GM12878 (cell line): ENCODE results near the gene CALHM2. TPM values are rescaled to one million over a fixed set of nuclear protein-coding genes. Genes with fewer than 3 reads are reported as not detected.
A peak's percentile ranks its signal among the peaks of the same experiment; 100 is the strongest.

Experiments
- BRCA1 ChIP-seq: IDR thresholded peaks from 2 replicates; pipeline ENCODE4 v1.6.1; 2011; ENCODE audit warnings: low read depth, low read length, improper control_type of control experiment
- CEBPB ChIP-seq, 2 experiments: fragments of 150-350 bp in 1 of 2; IDR thresholded peaks; 2 replicates each; pipeline ENCODE4 v1.6.1; 2012 to 2014; ENCODE audit warnings: low read depth in 2 of 2, low read length in 2 of 2, borderline replicate concordance in 1 of 2, inconsistent platforms in 1 of 2
- CREB1 ChIP-seq: IDR thresholded peaks from 2 replicates; pipeline ENCODE4 v1.6.1; 2012; ENCODE audit warnings: low read depth, mild to moderate bottlenecking, inconsistent platforms
- EED ChIP-seq: sonication (generic); IDR thresholded peaks from 2 replicates; pipeline ENCODE4 v1.6.1; 2016; ENCODE audit warnings: antibody characterized with exemption, low read depth
- EP300 ChIP-seq, 2 experiments: fragments of 150-350 bp in 1 of 2; IDR thresholded peaks; 2 replicates each; pipeline ENCODE4 v1.6.1; 2011 to 2012; ENCODE audit warnings: low read depth in 2 of 2, low read length in 2 of 2, borderline replicate concordance in 1 of 2, improper control_type of control experiment in 1 of 2, inconsistent platforms in 1 of 2; ENCODE audit not compliant: control insufficient read depth in 1 of 2
- EZH2 ChIP-seq: IDR thresholded peaks from 2 replicates; pipeline ENCODE4 v1.6.1; 2012; ENCODE audit warnings: low read depth, mild to moderate bottlenecking, control low read depth, inconsistent platforms, low read length, borderline replicate concordance; ENCODE audit not compliant: control insufficient read depth
- FOXM1 ChIP-seq: IDR thresholded peaks from 2 replicates; pipeline ENCODE4 v1.6.1; 2012; ENCODE audit warnings: low read depth, mild to moderate bottlenecking, inconsistent platforms, low read length, moderate library complexity
- NR2F1 ChIP-seq: fragments of 450-650 bp; conservative IDR thresholded peaks from 2 replicates; pipeline ENCODE4 v1.6.1; 2017; ENCODE audit warnings: mild to moderate bottlenecking
- PML ChIP-seq: IDR thresholded peaks from 2 replicates; pipeline ENCODE4 v1.6.1; 2012; ENCODE audit warnings: low read length, inconsistent platforms
- RELA ChIP-seq: fragments of 450-650 bp; IDR thresholded peaks from 2 replicates; pipeline ENCODE4 v1.8.0; 2014; ENCODE audit warnings: borderline replicate concordance; ENCODE audit not compliant: partially characterized antibody
- RFX5 ChIP-seq: IDR thresholded peaks from 2 replicates; pipeline ENCODE4 v1.6.1; 2011; ENCODE audit warnings: low read depth, low read length, improper control_type of control experiment
- STAT1 ChIP-seq: fragments of 450-650 bp; conservative IDR thresholded peaks from 2 replicates; pipeline ENCODE4 v1.6.1; 2014; ENCODE audit warnings: antibody characterized with exemption, mild to moderate bottlenecking
- STAT3 ChIP-seq: IDR thresholded peaks from 2 replicates; pipeline ENCODE4 v1.6.1; 2011; ENCODE audit warnings: low read depth, low read length, improper control_type of control experiment
- TCF7 ChIP-seq: IDR thresholded peaks from 2 replicates; pipeline ENCODE4 v1.6.1; 2014; ENCODE audit warnings: antibody characterized with exemption, borderline replicate concordance
- ZZZ3 ChIP-seq: IDR thresholded peaks from 2 replicates; pipeline ENCODE4 v1.6.1; 2011; ENCODE audit warnings: low read depth; ENCODE audit not compliant: control insufficient read depth, insufficient read length
- polyA plus RNA-seq, 11 experiments: library from polyadenylated mRNA; depleted of rRNA in 4 of 11; unstranded in 6 of 11; stranded (reverse) in 5 of 11; fragments of >200 nt; fragmentation: Nextera tagmentation in 4 of 11; fragmentation: Illumina TruSeq in 1 of 11; extraction: Ambion mirVana in 4 of 11; extraction: Trizol in 1 of 11; gene quantifications; 1 replicate in 1 of 11; 2 replicates in 10 of 11; pipeline versions ENCODE4 v1.2.1 to v1.2.3, GENCODE V29; 2011 to 2016; ENCODE audit warnings: inconsistent platforms in 2 of 11, missing spikeins in 2 of 11, low read depth in 1 of 11
- total RNA-seq, 4 experiments: library from RNA; depleted of rRNA in 3 of 4; stranded (reverse); fragments of >200 nt in 3 of 4; fragmentation: Illumina TruSeq in 1 of 4; extraction: Trizol in 1 of 4; gene quantifications; 2 replicates each; pipeline versions ENCODE4 v1.2.1 to v1.2.3, GENCODE V29; 2013 to 2021
- TF ChIP-seq, protein P1 (sequence below): fragments of 150-350 bp; IDR thresholded peaks from 2 replicates; pipeline ENCODE4 v1.6.1; 2014; ENCODE audit warnings: mild to moderate bottlenecking, low read depth, low read length
- TF ChIP-seq, protein P2 (sequence below): fragments of 450-650 bp; formaldehyde crosslinking; IDR thresholded peaks from 2 replicates; pipeline ENCODE4 v1.4.0; 2022; ENCODE audit warnings: mild to moderate bottlenecking, moderate library complexity
- TF ChIP-seq, protein P3 (sequence below): fragments of 450-650 bp; IDR thresholded peaks from 2 replicates; pipeline ENCODE4 v1.6.1; 2017; ENCODE audit warnings: mild to moderate bottlenecking, low read depth, inconsistent platforms; ENCODE audit not compliant: poor library complexity, severe bottlenecking
- TF ChIP-seq, protein P4 (sequence below): IDR thresholded peaks from 2 replicates; pipeline ENCODE4 v1.6.1; 2012; ENCODE audit warnings: low read depth, low read length, improper control_type of control experiment
- TF ChIP-seq, protein P5 (sequence below): IDR thresholded peaks from 2 replicates; pipeline ENCODE4 v1.6.1; 2011; ENCODE audit warnings: low read depth, low read length, improper control_type of control experiment, borderline replicate concordance

The CALHM2 gene
- total and polyA plus RNA-seq, 10 of the 15 experiments (the other 5 are each of a cell fraction or from before 2014, with no cell fraction given): 0.60 to 23.7 (median 9.3) TPM

DNA sequence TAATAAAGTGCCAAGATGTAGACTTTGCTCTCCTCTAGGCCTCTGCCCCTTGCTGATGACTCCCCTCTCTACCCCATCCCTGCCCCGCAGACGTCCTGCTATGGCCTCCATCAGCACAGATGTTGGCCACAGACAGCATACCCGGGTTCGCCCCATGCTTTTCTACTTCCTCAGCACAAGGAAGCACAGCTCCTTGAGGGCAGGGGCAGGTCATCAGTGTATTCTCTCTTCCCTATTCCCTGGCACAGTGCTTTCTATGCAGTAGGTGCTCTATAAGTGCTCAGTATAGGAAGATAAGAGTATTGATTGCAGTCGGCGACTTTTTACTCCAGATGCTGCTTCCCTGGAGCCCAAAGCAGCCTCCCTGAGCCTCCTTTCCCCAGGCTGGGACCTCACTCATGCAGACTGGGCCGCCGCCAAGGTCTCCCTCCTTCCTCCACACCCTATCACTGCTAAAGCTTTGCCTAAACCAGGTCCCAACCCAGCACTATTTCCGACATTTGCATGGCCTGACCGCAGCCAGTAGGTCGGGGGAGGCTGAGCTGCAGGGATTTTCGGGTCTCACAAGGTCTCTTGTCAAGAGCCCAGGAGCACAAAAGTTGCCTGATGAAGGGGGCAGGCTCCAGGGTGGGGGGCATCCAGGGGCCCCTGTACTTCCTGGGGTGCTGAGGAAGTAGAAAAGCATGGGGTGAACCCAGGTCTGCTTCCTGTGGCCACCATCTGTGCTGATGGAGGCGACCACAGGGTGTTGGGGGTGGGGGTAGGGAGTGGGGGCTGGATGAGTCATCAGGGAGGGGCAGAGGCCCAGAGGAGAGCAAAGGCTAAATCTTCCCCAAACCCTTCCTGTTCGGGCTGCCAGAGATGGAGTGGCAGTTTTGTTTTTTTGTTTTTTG lies 18.8 kb upstream of the CALHM2 start (continued):
- TF ChIP-seq, protein P1, sequence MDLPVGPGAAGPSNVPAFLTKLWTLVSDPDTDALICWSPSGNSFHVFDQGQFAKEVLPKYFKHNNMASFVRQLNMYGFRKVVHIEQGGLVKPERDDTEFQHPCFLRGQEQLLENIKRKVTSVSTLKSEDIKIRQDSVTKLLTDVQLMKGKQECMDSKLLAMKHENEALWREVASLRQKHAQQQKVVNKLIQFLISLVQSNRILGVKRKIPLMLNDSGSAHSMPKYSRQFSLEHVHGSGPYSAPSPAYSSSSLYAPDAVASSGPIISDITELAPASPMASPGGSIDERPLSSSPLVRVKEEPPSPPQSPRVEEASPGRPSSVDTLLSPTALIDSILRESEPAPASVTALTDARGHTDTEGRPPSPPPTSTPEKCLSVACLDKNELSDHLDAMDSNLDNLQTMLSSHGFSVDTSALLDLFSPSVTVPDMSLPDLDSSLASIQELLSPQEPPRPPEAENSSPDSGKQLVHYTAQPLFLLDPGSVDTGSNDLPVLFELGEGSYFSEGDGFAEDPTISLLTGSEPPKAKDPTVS: no peak
- no peak for TF ChIP-seq BRCA1
- TF ChIP-seq FOXM1: peak; percentile 85; the same call in 1 of the 2 replicates
- TF ChIP-seq, protein P2, sequence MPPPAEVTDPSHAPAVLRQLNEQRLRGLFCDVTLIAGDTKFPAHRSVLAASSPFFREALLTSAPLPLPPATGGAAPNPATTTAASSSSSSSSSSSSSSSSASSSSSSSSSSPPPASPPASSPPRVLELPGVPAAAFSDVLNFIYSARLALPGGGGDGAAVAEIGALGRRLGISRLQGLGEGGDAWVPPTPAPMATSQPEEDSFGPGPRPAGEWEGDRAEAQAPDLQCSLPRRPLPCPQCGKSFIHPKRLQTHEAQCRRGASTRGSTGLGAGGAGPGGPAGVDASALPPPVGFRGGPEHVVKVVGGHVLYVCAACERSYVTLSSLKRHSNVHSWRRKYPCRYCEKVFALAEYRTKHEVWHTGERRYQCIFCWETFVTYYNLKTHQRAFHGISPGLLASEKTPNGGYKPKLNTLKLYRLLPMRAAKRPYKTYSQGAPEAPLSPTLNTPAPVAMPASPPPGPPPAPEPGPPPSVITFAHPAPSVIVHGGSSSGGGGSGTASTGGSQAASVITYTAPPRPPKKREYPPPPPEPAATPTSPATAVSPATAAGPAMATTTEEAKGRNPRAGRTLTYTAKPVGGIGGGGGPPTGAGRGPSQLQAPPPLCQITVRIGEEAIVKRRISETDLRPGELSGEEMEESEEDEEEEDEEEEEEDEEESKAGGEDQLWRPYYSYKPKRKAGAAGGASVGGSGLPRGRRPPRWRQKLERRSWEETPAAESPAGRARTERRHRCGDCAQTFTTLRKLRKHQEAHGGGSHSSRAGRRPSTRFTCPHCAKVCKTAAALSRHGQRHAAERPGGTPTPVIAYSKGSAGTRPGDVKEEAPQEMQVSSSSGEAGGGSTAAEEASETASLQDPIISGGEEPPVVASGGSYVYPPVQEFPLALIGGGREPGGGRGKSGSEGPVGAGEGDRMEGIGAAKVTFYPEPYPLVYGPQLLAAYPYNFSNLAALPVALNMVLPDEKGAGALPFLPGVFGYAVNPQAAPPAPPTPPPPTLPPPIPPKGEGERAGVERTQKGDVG (CRISPR knock-in tag): no peak
- TF ChIP-seq STAT1: no peak
- no peak for TF ChIP-seq RELA
- TF ChIP-seq EZH2: no peak
- no peak for TF ChIP-seq TCF7
- TF ChIP-seq PML: peak; percentile 77
- TF ChIP-seq, protein P3, sequence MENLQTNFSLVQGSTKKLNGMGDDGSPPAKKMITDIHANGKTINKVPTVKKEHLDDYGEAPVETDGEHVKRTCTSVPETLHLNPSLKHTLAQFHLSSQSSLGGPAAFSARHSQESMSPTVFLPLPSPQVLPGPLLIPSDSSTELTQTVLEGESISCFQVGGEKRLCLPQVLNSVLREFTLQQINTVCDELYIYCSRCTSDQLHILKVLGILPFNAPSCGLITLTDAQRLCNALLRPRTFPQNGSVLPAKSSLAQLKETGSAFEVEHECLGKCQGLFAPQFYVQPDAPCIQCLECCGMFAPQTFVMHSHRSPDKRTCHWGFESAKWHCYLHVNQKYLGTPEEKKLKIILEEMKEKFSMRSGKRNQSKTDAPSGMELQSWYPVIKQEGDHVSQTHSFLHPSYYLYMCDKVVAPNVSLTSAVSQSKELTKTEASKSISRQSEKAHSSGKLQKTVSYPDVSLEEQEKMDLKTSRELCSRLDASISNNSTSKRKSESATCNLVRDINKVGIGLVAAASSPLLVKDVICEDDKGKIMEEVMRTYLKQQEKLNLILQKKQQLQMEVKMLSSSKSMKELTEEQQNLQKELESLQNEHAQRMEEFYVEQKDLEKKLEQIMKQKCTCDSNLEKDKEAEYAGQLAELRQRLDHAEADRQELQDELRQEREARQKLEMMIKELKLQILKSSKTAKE: peak; percentile 67
- peak in 1 of 2 experiments; percentile 50; a peak in 1 of 4 replicates for TF ChIP-seq EP300 (IDR thresholded peaks at IDR 0.05; ENCODE audit: borderline replicate concordance in 1 of 2, control insufficient read depth in 1 of 2, low read depth in 2 of 2, low read length in 2 of 2)
- peak; percentile 80 for TF ChIP-seq NR2F1
- peak; percentile 89 for TF ChIP-seq EED
- no peak for TF ChIP-seq RFX5
- no peak for TF ChIP-seq STAT3
- TF ChIP-seq, protein P4, sequence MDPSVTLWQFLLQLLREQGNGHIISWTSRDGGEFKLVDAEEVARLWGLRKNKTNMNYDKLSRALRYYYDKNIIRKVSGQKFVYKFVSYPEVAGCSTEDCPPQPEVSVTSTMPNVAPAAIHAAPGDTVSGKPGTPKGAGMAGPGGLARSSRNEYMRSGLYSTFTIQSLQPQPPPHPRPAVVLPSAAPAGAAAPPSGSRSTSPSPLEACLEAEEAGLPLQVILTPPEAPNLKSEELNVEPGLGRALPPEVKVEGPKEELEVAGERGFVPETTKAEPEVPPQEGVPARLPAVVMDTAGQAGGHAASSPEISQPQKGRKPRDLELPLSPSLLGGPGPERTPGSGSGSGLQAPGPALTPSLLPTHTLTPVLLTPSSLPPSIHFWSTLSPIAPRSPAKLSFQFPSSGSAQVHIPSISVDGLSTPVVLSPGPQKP: no peak; the same call in 1 of the 2 replicates
- TF ChIP-seq, protein P5, sequence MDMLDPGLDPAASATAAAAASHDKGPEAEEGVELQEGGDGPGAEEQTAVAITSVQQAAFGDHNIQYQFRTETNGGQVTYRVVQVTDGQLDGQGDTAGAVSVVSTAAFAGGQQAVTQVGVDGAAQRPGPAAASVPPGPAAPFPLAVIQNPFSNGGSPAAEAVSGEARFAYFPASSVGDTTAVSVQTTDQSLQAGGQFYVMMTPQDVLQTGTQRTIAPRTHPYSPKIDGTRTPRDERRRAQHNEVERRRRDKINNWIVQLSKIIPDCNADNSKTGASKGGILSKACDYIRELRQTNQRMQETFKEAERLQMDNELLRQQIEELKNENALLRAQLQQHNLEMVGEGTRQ: no peak
- TF ChIP-seq CEBPB (IDR thresholded peaks at IDR 0.05; ENCODE audit: borderline replicate concordance in 1 of 2, low read depth in 2 of 2, low read length in 2 of 2): no peak
- no peak for TF ChIP-seq ZZZ3
- peak; percentile 74 for TF ChIP-seq CREB1
